Activated CD8-positive, alpha-beta T cell treated with anti-CD3 and anti-CD28 coated beads for 36 hours (primary cell): Measurements from ENCODE around the gene USHBP1. TPM values are rescaled to one million over a fixed set of nuclear protein-coding genes. Genes with fewer than 3 reads are reported as not detected.

Experiments
- ATAC-seq: fragments of 200-7000 bp; cut with Tn5 transposase; one replicate; pipeline ENCODE4 v1.10.0; 2021; ENCODE audit warnings: mild to moderate bottlenecking, moderate library complexity
- CTCF ChIA-PET: fragments of 350-600 bp; sonication (Branson Sonifier 250); formaldehyde crosslinking; loops from one replicate; lab custom pipeline; 2021; ENCODE audit warnings: antibody characterized with exemption; lab: Charles Lee
- POLR2A ChIA-PET: fragments of 350-600 bp; sonication (Branson Sonifier 250); formaldehyde crosslinking; loops from one replicate; lab custom pipeline; 2021; ENCODE audit warnings: antibody characterized with exemption; lab: Charles Lee
- DNase-seq: peaks from one replicate; pipeline ENCODE4 v3.0.0-alpha.2; 2020
- H3K27ac Mint-ChIP-seq: one replicate; pipeline ENCODE4 v1.8.0; 2021; ENCODE audit warnings: mild to moderate bottlenecking, mixed read lengths
- H3K27me3 Mint-ChIP-seq: one replicate; pipeline ENCODE4 v1.8.0; 2021; ENCODE audit warnings: mixed read lengths
- H3K36me3 Mint-ChIP-seq: one replicate; pipeline ENCODE4 v1.8.0; 2021; ENCODE audit warnings: low read depth, mixed read lengths
- H3K4me1 Mint-ChIP-seq: one replicate; pipeline ENCODE4 v1.8.0; 2021; ENCODE audit warnings: low read depth, mixed read lengths
- H3K4me3 Mint-ChIP-seq: one replicate; pipeline ENCODE4 v1.8.0; 2021; ENCODE audit warnings: mild to moderate bottlenecking, moderate library complexity, mixed read lengths
- H3K9me3 Mint-ChIP-seq: one replicate; pipeline ENCODE4 v1.8.0; 2021; ENCODE audit warnings: mixed read lengths
- intact Hi-C: fragments of 100-400 bp; cut with micrococcal nuclease; formaldehyde crosslinking; loops from one replicate; pipeline ENCODE4 v1.10.0; 2022
- total RNA-seq, 2 experiments: library from RNA; stranded (reverse); gene quantifications; one replicate each; pipeline ENCODE4 v1.2.3, GENCODE V29; 2021
- TF ChIP-seq, protein P1 (sequence below): fragments of 200-600 bp; IDR thresholded peaks from one replicate; pipeline ENCODE4 v1.8.0; 2022; ENCODE audit warnings: antibody characterized with exemption, mild to moderate bottlenecking

Gene USHBP1
- total RNA-seq, 2 experiments from 2014 or later: 0.29 TPM; not detected in 1

- TF ChIP-seq, protein P1, sequence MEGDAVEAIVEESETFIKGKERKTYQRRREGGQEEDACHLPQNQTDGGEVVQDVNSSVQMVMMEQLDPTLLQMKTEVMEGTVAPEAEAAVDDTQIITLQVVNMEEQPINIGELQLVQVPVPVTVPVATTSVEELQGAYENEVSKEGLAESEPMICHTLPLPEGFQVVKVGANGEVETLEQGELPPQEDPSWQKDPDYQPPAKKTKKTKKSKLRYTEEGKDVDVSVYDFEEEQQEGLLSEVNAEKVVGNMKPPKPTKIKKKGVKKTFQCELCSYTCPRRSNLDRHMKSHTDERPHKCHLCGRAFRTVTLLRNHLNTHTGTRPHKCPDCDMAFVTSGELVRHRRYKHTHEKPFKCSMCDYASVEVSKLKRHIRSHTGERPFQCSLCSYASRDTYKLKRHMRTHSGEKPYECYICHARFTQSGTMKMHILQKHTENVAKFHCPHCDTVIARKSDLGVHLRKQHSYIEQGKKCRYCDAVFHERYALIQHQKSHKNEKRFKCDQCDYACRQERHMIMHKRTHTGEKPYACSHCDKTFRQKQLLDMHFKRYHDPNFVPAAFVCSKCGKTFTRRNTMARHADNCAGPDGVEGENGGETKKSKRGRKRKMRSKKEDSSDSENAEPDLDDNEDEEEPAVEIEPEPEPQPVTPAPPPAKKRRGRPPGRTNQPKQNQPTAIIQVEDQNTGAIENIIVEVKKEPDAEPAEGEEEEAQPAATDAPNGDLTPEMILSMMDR: peak; percentile 81
- H3K4me1 Mint-ChIP-seq: peaks cover 37% of the 10 kb centered on the region
- intact Hi-C loops: no loop called here
- CTCF ChIA-PET: interaction anchor here (0.6 to 3.1 kb wide), 17 partner anchors 8 to 237 kb away, joined by 3 to 27 read pairs (median 3); partner anchors contain the start of genes ANKLE1 and OCEL1
- H3K36me3 Mint-ChIP-seq: peaks cover 2% of the 10 kb centered on the region
- DNase-seq: peak; percentile 98
- H3K4me3 Mint-ChIP-seq: peak within 1 kb of the TSS; percentile 87
- no peaks in the 10 kb centered on the region for H3K27me3 Mint-ChIP-seq
- POLR2A ChIA-PET: interaction anchor here (0.7 to 5.3 kb wide), 8 partner anchors 12 to 82 kb away, joined by 3 to 28 read pairs (median 4); no protein-coding TSS in a partner anchor
- no peaks in the 10 kb centered on the region for H3K9me3 Mint-ChIP-seq
- peak within 1 kb of the TSS; percentile 92 for H3K27ac Mint-ChIP-seq
- ATAC-seq: peak; percentile 68
These were observed 41.2 kb upstream of the USHBP1 start, which contains the start of gene MRPL34 for GRCh38 chr19:17305517-17306284. MRPL34 (plus strand) TSS chr19:17305872; CDS start chr19:17305893, 21 bp downstream.

DNA sequence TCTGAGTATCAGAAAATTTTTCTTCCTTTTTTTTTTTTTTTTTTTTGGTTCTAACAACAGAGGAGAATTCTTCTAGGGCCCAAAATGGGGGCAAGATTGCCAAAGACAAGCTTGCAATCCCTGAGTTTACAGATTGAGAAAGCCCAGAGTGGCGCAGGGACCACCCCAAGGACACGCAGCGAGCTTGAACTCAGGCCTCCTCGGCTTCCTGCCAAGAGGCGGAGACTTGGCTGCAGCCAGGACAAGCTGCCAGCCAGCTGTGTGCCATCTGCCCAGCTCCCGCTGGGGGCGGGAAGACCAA lies 40.6 kb upstream of the USHBP1 start:
- ATAC-seq: no peak

DNA sequence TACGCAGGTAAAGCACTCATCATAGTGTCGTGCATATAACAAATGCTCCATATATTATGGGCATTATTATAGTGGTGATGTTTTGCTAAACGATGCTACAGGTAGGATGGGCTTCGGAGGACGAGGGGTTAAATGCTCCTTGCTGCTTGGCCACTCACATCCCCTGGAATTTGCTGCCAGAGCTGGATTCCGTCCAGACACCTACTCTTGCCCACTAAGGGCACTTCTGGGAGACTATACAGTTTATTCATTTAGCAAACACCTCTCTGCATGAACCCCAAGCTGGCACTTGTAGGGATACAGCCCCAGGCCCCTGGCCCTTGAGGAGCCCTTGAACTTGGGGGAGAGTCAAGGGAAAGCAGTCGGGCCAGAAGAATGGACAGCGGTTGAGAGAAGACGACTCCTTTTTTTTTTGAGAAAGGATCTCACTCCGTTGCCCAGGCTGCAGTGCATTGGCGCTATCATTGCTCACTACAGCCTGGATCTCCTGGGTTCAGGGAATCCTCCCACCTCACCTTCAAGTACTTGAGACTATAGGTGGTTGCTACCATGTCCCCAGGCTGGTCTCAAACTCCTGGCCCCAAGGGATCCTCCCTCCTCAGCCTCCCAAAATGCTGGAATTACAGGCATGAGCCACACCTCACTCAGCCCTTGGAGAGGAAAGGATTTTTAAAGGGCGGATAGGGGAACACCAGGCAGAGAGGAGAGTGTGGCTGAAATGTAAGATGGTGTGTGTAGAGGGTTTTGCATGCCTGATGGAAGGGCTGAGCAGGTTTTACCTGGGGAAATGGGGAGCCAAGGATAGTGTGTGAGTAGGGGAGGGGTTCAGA lies 40.1 kb upstream of the USHBP1 start:
- CTCF ChIA-PET: interaction anchor here (0.6 to 3.1 kb wide), 15 partner anchors 7 to 236 kb away, joined by 3 to 27 read pairs (median 3); partner anchors contain the start of genes ANKLE1 and OCEL1
- ATAC-seq (no peak), DNase-seq (no peak)
- Mint-ChIP-seq H3K27ac (peak overlapping the region; percentile 92), H3K4me1 (peaks cover 30% of the 10 kb centered on the region), H3K9me3 (no peaks in the 10 kb centered on the region), H3K27me3 (no peaks in the 10 kb centered on the region), H3K4me3 (peak overlapping the region; percentile 87), H3K36me3 (peaks cover 2% of the 10 kb centered on the region)
- TF ChIP-seq, protein P1: no peak
- intact Hi-C loops: no loop called here
- POLR2A ChIA-PET: interaction anchor here (0.6 to 5.3 kb wide), 7 partner anchors 11 to 101 kb away, joined by 3 to 28 read pairs (median 3); partner anchors contain the start of gene BST2

More for the DNA sequence above, 40.6 kb upstream of the USHBP1 start:
- intact Hi-C loops: no loop called here
- H3K4me1 Mint-ChIP-seq: peaks cover 31% of the 10 kb centered on the region
- no peak for DNase-seq
- H3K36me3 Mint-ChIP-seq: peaks cover 2% of the 10 kb centered on the region
- CTCF ChIA-PET: interaction anchor here (0.6 to 3.1 kb wide), 15 partner anchors 8 to 237 kb away, joined by 3 to 27 read pairs (median 3); partner anchors contain the start of genes ANKLE1 and OCEL1
- TF ChIP-seq, protein P1: no peak
- H3K4me3 Mint-ChIP-seq: peak overlapping the region; percentile 87
- POLR2A ChIA-PET: interaction anchor here (0.6 to 5.3 kb wide), 6 partner anchors 12 to 33 kb away, joined by 3 to 28 read pairs (median 3); no protein-coding TSS in a partner anchor
- H3K9me3 Mint-ChIP-seq: no peaks in the 10 kb centered on the region
- peak overlapping the region; percentile 92 for H3K27ac Mint-ChIP-seq
- no peaks in the 10 kb centered on the region for H3K27me3 Mint-ChIP-seq

DNA sequence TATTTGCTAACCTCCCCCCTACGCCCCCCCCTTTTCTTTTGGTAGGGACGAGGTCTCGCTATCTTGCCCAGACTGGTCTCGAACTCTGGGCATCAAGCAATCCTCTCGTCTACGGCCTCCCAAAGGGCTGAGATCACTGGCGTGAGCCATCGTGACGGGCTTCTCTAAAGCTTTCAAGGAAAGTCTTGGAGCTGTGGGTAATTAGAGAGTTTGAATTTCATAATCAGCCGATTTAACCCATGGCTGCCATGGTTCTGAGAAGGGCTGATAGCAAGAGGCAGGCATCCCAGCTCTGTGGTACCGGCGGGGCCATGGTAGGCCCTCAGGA lies 39.4 kb upstream of the USHBP1 start:
- no peak for ATAC-seq
- TF ChIP-seq, protein P1: no peak
- H3K27ac Mint-ChIP-seq: peak overlapping the region; percentile 52
- peaks cover 27% of the 10 kb centered on the region for H3K4me1 Mint-ChIP-seq
- DNase-seq: no peak
- ChIA-PET CTCF (interaction anchor here (1.1 to 3.1 kb wide), 4 partner anchors 11 to 88 kb away, joined by 4 to 27 read pairs (median 10); partner anchors contain the start of gene ANKLE1), POLR2A (interaction anchor here (0.9 to 5.3 kb wide), 2 partner anchors 10 to 101 kb away, joined by 6 to 28 read pairs; partner anchors contain the start of gene BST2)
- H3K4me3 Mint-ChIP-seq: peak overlapping the region; percentile 64
- no peaks in the 10 kb centered on the region for H3K27me3 Mint-ChIP-seq
- peaks cover 3% of the 10 kb centered on the region for H3K36me3 Mint-ChIP-seq
- no peaks in the 10 kb centered on the region for H3K9me3 Mint-ChIP-seq
- intact Hi-C loops: no loop called here
